BJ (cell line): ENCODE results near the gene PCDHGA9. TPM values are rescaled to one million over a fixed set of nuclear protein-coding genes. Genes with fewer than 3 reads are reported as not detected.
A peak's percentile ranks its signal among the peaks of the same experiment; 100 is the strongest.
"Not testable (repeated sequence)": the region's sequence is repeated elsewhere in the genome, so short reads cannot be mapped to it uniquely, and the experiment has no call there.

Source experiments
- CTCF ChIA-PET: fragments of 350-600 bp; formaldehyde crosslinking; extraction: SDS; loops from one replicate; lab custom pipeline; 2021; ENCODE audit warnings: antibody characterized with exemption, inconsistent platforms; lab: Yijun Ruan, JAX
- POLR2A ChIA-PET: fragments of 300-600 bp; sonication (Branson Sonifier 250); formaldehyde crosslinking; extraction: SDS; loops from one replicate; lab custom pipeline; 2021; ENCODE audit warnings: antibody characterized with exemption; lab: Charles Lee
- DNase-seq: peaks from one replicate; pipeline ENCODE4 v3.0.0-alpha.2; 2011; ENCODE audit warnings: low read depth
- H3K27me3 ChIP-seq: 2 replicates; pipeline ENCODE4 v1.6.0; 2011; ENCODE audit warnings: low read length; ENCODE audit not compliant: control insufficient read depth, insufficient read depth
- H3K36me3 ChIP-seq: 2 replicates; pipeline ENCODE4 v1.5.1; 2011; ENCODE audit warnings: low read length; ENCODE audit not compliant: control insufficient read depth, insufficient read depth
- H3K4me3 ChIP-seq: 2 replicates; pipeline ENCODE4 v1.5.1; 2011; ENCODE audit warnings: low read depth, mild to moderate bottlenecking, control low read depth, low read length
- CTCF ChIP-seq: IDR thresholded peaks from 2 replicates; pipeline ENCODE4 v1.5.1; 2011; ENCODE audit warnings: low read depth, mild to moderate bottlenecking, control low read depth, inconsistent platforms, low read length, moderate library complexity; ENCODE audit not compliant: insufficient read depth
- polyA plus RNA-seq: library from polyadenylated mRNA; depleted of rRNA; stranded (reverse); fragments of >200 nt; gene quantifications from 2 replicates; pipeline ENCODE4 v1.2.3, GENCODE V29; 2011

PCDHGA9 gene
- polyA plus RNA-seq, 1 experiment, result 1.2 TPM

- Histone ChIP-seq H3K4me3 (peak within 1 kb of the TSS; percentile 33), H3K27me3 (no peaks in the 10 kb centered on the region), H3K36me3 (no peaks in the 10 kb centered on the region)
- DNase-seq, result no peak
- TF ChIP-seq CTCF, result peak; percentile 67
- CTCF ChIA-PET, result interaction anchor here (0.6 to 4.3 kb wide), 29 partner anchors 8 to 190 kb away, joined by 3 to 73 read pairs (median 4); partner anchors contain the start of genes PCDHB14, PCDHGA1, PCDHGA11 and PCDHGA2
- POLR2A ChIA-PET, result no interaction called here
Measured at GRCh38 chr5:141412854-141413539, 10.4 kb downstream of the PCDHGA9 start, which contains the start of gene PCDHGA10. TSS of gene PCDHGA10 (plus strand) at chr5:141412987. CDS start at chr5:141413176, 189 bp downstream.

- ChIA-PET POLR2A (no interaction called here), CTCF (interaction anchor here (0.6 to 4.3 kb wide), 25 partner anchors 7 to 157 kb away, joined by 3 to 73 read pairs (median 5); partner anchors contain the start of genes PCDHGA1, PCDHGA11, PCDHGA2 and PCDHGA4)
- Histone ChIP-seq H3K36me3 (no peaks in the 10 kb centered on the region), H3K4me3 (peak overlapping the region; percentile 33), H3K27me3 (no peaks in the 10 kb centered on the region)
- no peak for TF ChIP-seq CTCF
- no peak for DNase-seq
Measured at GRCh38 chr5:141413540-141414069, 11.0 kb downstream of the PCDHGA9 start.

GRCh38 chr5:141414548-141415274, 12.1 kb downstream of the PCDHGA9 start:
- not testable (repeated sequence) for H3K4me3 ChIP-seq, H3K27me3 ChIP-seq, DNase-seq, H3K36me3 ChIP-seq
- POLR2A ChIA-PET, result interaction anchor here (0.5 kb wide), 1 partner anchor 16 kb away, joined by 4 read pairs; the partner anchor contains the start of gene PCDHGA12
- CTCF ChIA-PET, result interaction anchor here (1.6 to 4.3 kb wide), 8 partner anchors 14 to 149 kb away, joined by 4 to 73 read pairs (median 16); partner anchors contain the start of genes PCDHGA2, PCDHGA8 and PCDHGB3

GRCh38 chr5:141415275-141415618, 12.7 kb downstream of the PCDHGA9 start:
- H3K36me3 ChIP-seq, DNase-seq, H3K4me3 ChIP-seq, POLR2A ChIA-PET, H3K27me3 ChIP-seq: not testable (repeated sequence)
- CTCF ChIA-PET, result interaction anchor here (1.6 to 7.6 kb wide), 4 partner anchors 15 to 149 kb away, joined by 4 to 112 read pairs (median 32); no protein-coding TSS in a partner anchor

GRCh38 chr5:141417494-141418172, 15.1 kb downstream of the PCDHGA9 start, which contains the start of gene PCDHGB7:
TSS of gene PCDHGB7 (plus strand) at chr5:141417677. CDS start at chr5:141417860, 183 bp downstream.
- H3K36me3 ChIP-seq, POLR2A ChIA-PET, H3K27me3 ChIP-seq, DNase-seq: not testable (repeated sequence)
- peak; percentile 81 for TF ChIP-seq CTCF
- H3K4me3 ChIP-seq, result peak within 1 kb of the TSS; percentile 47
- CTCF ChIA-PET, result interaction anchor here (0.6 to 7.6 kb wide), 42 partner anchors 9 to 235 kb away, joined by 3 to 112 read pairs (median 4); partner anchors contain the start of genes PCDHB14, PCDHGA1, PCDHGA12 and PCDHGA5
